CD14-positive monocyte (primary cell): Measurements from ENCODE around the gene XIRP2. TPM values are rescaled to one million over a fixed set of nuclear protein-coding genes. Genes with fewer than 3 reads are reported as not detected.

Experiments
- DNase-seq, 3 donors: peaks; one replicate each; pipeline ENCODE4 v3.0.0-alpha.2; 2011 to 2022
- H2AFZ ChIP-seq: 2 replicates; pipeline ENCODE4 v1.6.0; 2012; ENCODE audit warnings: mild to moderate bottlenecking, low read depth, low read length, inconsistent platforms; ENCODE audit not compliant: insufficient read depth, poor library complexity, severe bottlenecking
- H3K27ac ChIP-seq, 2 donors: 1 replicate in 1 of 2; 2 replicates in 1 of 2; pipeline ENCODE4 v1.5.1; 2012 to 2013; ENCODE audit warnings: low read length in 2 of 2, control low read depth in 1 of 2, inconsistent platforms in 1 of 2, low read depth in 1 of 2, mild to moderate bottlenecking in 1 of 2
- H3K27me3 ChIP-seq, 2 donors: one replicate each; pipeline versions ENCODE4 v1.6.0 to v1.6.1; 2011 to 2013; ENCODE audit warnings: low read length in 2 of 2; ENCODE audit not compliant: control insufficient read depth in 2 of 2, insufficient read depth in 2 of 2
- H3K36me3 ChIP-seq, 2 donors: replicated peaks in 1 of 2; 1 replicate in 1 of 2; 2 replicates in 1 of 2; pipeline versions ENCODE4 v1.5.1 to v1.6.1; 2012 to 2013; ENCODE audit warnings: low read length in 2 of 2, control low read depth in 1 of 2, inconsistent platforms in 1 of 2, mild to moderate bottlenecking in 1 of 2; ENCODE audit not compliant: insufficient read depth in 2 of 2, control insufficient read depth in 1 of 2
- H3K4me1 ChIP-seq, 2 donors: 1 replicate in 1 of 2; 2 replicates in 1 of 2; pipeline versions ENCODE4 v1.5.1 to v1.6.1; 2012 to 2013; ENCODE audit warnings: low read length in 2 of 2, control low read depth in 1 of 2, inconsistent platforms in 1 of 2, mild to moderate bottlenecking in 1 of 2, moderate library complexity in 1 of 2; ENCODE audit not compliant: insufficient read depth in 2 of 2, control insufficient read depth in 1 of 2
- H3K4me2 ChIP-seq: replicated peaks from 2 replicates; pipeline ENCODE3; 2012; ENCODE audit warnings: low read length, moderate library complexity, mild to moderate bottlenecking; ENCODE audit not compliant: poor library complexity, severe bottlenecking; ENCODE audit errors: extremely low read depth
- H3K4me3 ChIP-seq, 3 experiments: fragments of 200-600 bp in 1 of 3; sonication (generic) in 1 of 3; replicated peaks in 1 of 3; 1 replicate in 2 of 3; 2 replicates in 1 of 3; pipeline ENCODE4 v1.5.1; 2011 to 2013; ENCODE audit warnings: low read length in 3 of 3, mild to moderate bottlenecking in 3 of 3, control low read depth in 2 of 3, low read depth in 2 of 3, inconsistent platforms in 1 of 3, moderate library complexity in 1 of 3
- H3K79me2 ChIP-seq: 2 replicates; pipeline ENCODE4 v1.6.0; 2012; ENCODE audit warnings: mild to moderate bottlenecking, control low read depth, inconsistent platforms, low read length, moderate library complexity; ENCODE audit not compliant: insufficient read depth
- H3K9ac ChIP-seq: 2 replicates; pipeline ENCODE4 v1.6.0; 2017; ENCODE audit warnings: low read length, mild to moderate bottlenecking; ENCODE audit not compliant: insufficient read depth, poor library complexity, severe bottlenecking
- H3K9me3 ChIP-seq, 2 donors: replicated peaks in 1 of 2; 1 replicate in 1 of 2; 2 replicates in 1 of 2; pipeline versions ENCODE4 v1.5.1 to v1.6.1; 2012 to 2013; ENCODE audit warnings: low read length in 2 of 2, control low read depth in 1 of 2; ENCODE audit not compliant: control insufficient read depth in 1 of 2, insufficient read depth in 1 of 2
- H4K20me1 ChIP-seq: 2 replicates; pipeline ENCODE4 v1.6.0; 2012; ENCODE audit warnings: mild to moderate bottlenecking, low read length, control low read depth, moderate library complexity; ENCODE audit not compliant: insufficient read depth
- H3K27ac Mint-ChIP-seq, 7 donors: one replicate each; pipeline ENCODE4 v1.8.0; 2020; ENCODE audit warnings: mild to moderate bottlenecking in 7 of 7, mixed read lengths in 7 of 7, moderate library complexity in 6 of 7, inconsistent platforms in 2 of 7
- H3K27me3 Mint-ChIP-seq, 3 donors: one replicate each; pipeline ENCODE4 v1.8.0; 2021 to 2022; ENCODE audit warnings: low read depth in 3 of 3, mild to moderate bottlenecking in 3 of 3, mixed read lengths in 3 of 3, moderate library complexity in 3 of 3, inconsistent platforms in 1 of 3
- H3K36me3 Mint-ChIP-seq, 2 donors: one replicate each; pipeline ENCODE4 v1.8.0; 2020; ENCODE audit warnings: mixed read lengths in 2 of 2, inconsistent platforms in 1 of 2, mild to moderate bottlenecking in 1 of 2
- H3K4me1 Mint-ChIP-seq: one replicate; pipeline ENCODE4 v1.8.0; 2020; ENCODE audit warnings: mild to moderate bottlenecking, mixed read lengths
- H3K4me3 Mint-ChIP-seq, 2 donors: one replicate each; pipeline ENCODE4 v1.8.0; 2020; ENCODE audit warnings: mild to moderate bottlenecking in 2 of 2, mixed read lengths in 2 of 2, moderate library complexity in 1 of 2
- H3K9me3 Mint-ChIP-seq, 7 donors: one replicate each; pipeline ENCODE4 v1.8.0; 2020 to 2022; ENCODE audit warnings: mixed read lengths in 7 of 7, mild to moderate bottlenecking in 6 of 7, moderate library complexity in 6 of 7, inconsistent platforms in 2 of 7
- CTCF ChIP-seq: fragments of 200-600 bp; IDR thresholded peaks from one replicate; pipeline ENCODE4 v1.8.0; 2022; ENCODE audit warnings: antibody characterized with exemption, mild to moderate bottlenecking
- WGBS: methylation state at CpG from one replicate; pipeline ENCODE4 v1.1.5; 2013; ENCODE audit warnings: missing lambda C conversion rate; ENCODE audit not compliant: insufficient coverage; 5-methylcytosine and 5-hydroxymethylcytosine counted together
- intact Hi-C, 2 donors: fragments of 100-400 bp; cut with micrococcal nuclease; formaldehyde crosslinking; loops; one replicate each; pipeline versions ENCODE4 v1.15.0 to v1.15.1; 2023
- polyA plus RNA-seq, 3 donors: library from polyadenylated mRNA; depleted of rRNA in 1 of 3; unstranded in 2 of 3; stranded (reverse) in 1 of 3; fragments of 300-500 nt in 2 of 3; fragments of >200 nt in 1 of 3; fragmentation: Illumina TruSeq in 2 of 3; gene quantifications; 1 replicate in 2 of 3; 2 replicates in 1 of 3; pipeline ENCODE4 v1.2.3, GENCODE V29; 2012 to 2021

Gene XIRP2
- polyA plus RNA-seq, 3 donors = not detected

- peaks cover 0 to 1% (median 0%) of the 10 kb centered on the region in 3 donors for H3K27me3 Mint-ChIP-seq
- no peak overlapping the region for H3K4me3 Mint-ChIP-seq
- H3K79me2 ChIP-seq = no peaks in the 10 kb centered on the region
- no peak overlapping the region for H3K27ac Mint-ChIP-seq
- no peaks in the 10 kb centered on the region for H3K9me3 ChIP-seq
- H3K4me1 ChIP-seq = no peaks in the 10 kb centered on the region
- H3K36me3 Mint-ChIP-seq = no peaks in the 10 kb centered on the region
- no peak overlapping the region for H2AFZ ChIP-seq
- no CpG with 5 or more reads among the region's 1 CpG for WGBS
- intact Hi-C loops = no loop called here
- no peaks in the 10 kb centered on the region for H3K36me3 ChIP-seq
- no peak overlapping the region for H3K27ac ChIP-seq
- H3K4me1 Mint-ChIP-seq = no peaks in the 10 kb centered on the region
- no peak for DNase-seq
- no peak for TF ChIP-seq CTCF
- H3K27me3 ChIP-seq = no peaks in the 10 kb centered on the region
- H4K20me1 ChIP-seq = no peaks in the 10 kb centered on the region
- H3K9me3 Mint-ChIP-seq = peaks cover 0 to 5% (median 0%) of the 10 kb centered on the region in 7 donors
- no peak overlapping the region for H3K9ac ChIP-seq
- H3K4me3 ChIP-seq = no peak overlapping the region
- H3K4me2 ChIP-seq = no peak overlapping the region
These were observed 124.9 kb downstream of the XIRP2 start for GRCh38 chr2:167013227-167013626.

GRCh38 chr2:167015806-167016205 lies 127.5 kb downstream of the XIRP2 start:
- Histone ChIP-seq H3K4me2 (no peak overlapping the region), H3K27me3 (no peaks in the 10 kb centered on the region), H3K9me3 (no peaks in the 10 kb centered on the region), H2AFZ (no peak overlapping the region), H3K27ac (no peak overlapping the region), H3K36me3 (no peaks in the 10 kb centered on the region), H3K79me2 (no peaks in the 10 kb centered on the region), H3K4me3 (no peak overlapping the region), H3K9ac (no peak overlapping the region), H4K20me1 (no peaks in the 10 kb centered on the region), H3K4me1 (no peaks in the 10 kb centered on the region)
- H3K27ac Mint-ChIP-seq = no peak overlapping the region
- H3K4me3 Mint-ChIP-seq = no peak overlapping the region
- DNase-seq = no peak
- H3K36me3 Mint-ChIP-seq = no peaks in the 10 kb centered on the region
- intact Hi-C loops = no loop called here
- no peaks in the 10 kb centered on the region for H3K4me1 Mint-ChIP-seq
- no peak for TF ChIP-seq CTCF
- peaks cover 0 to 1% (median 0%) of the 10 kb centered on the region in 3 donors for H3K27me3 Mint-ChIP-seq
- WGBS = 96% methylated on average over 3 of the region's 3 CpGs
- H3K9me3 Mint-ChIP-seq = peaks cover 0 to 2% (median 0%) of the 10 kb centered on the region in 7 donors
